HPDE6-E6E7 (cell line): ENCODE measurements around the gene PUM1.
"Not testable (repeated sequence)": the region's sequence is repeated elsewhere in the genome, so short reads cannot be mapped to it uniquely, and the experiment has no call there.

ENCODE experiments used
- DNase-seq: peaks from one replicate; pipeline ENCODE4 v3.0.0; 2011; ENCODE audit warnings: missing footprints; ENCODE audit errors: extremely low spot score

The PUM1 gene, protein sequence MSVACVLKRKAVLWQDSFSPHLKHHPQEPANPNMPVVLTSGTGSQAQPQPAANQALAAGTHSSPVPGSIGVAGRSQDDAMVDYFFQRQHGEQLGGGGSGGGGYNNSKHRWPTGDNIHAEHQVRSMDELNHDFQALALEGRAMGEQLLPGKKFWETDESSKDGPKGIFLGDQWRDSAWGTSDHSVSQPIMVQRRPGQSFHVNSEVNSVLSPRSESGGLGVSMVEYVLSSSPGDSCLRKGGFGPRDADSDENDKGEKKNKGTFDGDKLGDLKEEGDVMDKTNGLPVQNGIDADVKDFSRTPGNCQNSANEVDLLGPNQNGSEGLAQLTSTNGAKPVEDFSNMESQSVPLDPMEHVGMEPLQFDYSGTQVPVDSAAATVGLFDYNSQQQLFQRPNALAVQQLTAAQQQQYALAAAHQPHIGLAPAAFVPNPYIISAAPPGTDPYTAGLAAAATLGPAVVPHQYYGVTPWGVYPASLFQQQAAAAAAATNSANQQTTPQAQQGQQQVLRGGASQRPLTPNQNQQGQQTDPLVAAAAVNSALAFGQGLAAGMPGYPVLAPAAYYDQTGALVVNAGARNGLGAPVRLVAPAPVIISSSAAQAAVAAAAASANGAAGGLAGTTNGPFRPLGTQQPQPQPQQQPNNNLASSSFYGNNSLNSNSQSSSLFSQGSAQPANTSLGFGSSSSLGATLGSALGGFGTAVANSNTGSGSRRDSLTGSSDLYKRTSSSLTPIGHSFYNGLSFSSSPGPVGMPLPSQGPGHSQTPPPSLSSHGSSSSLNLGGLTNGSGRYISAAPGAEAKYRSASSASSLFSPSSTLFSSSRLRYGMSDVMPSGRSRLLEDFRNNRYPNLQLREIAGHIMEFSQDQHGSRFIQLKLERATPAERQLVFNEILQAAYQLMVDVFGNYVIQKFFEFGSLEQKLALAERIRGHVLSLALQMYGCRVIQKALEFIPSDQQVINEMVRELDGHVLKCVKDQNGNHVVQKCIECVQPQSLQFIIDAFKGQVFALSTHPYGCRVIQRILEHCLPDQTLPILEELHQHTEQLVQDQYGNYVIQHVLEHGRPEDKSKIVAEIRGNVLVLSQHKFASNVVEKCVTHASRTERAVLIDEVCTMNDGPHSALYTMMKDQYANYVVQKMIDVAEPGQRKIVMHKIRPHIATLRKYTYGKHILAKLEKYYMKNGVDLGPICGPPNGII

GRCh38 chr1:31065310-31066217 is at the start of gene PUM1:
Gene PUM1, minus strand, starts transcription at chr1:31065717. Its CDS starts 6,151 bp downstream, at chr1:31059566.
- DNase-seq, result peak; percentile 95

DNA sequence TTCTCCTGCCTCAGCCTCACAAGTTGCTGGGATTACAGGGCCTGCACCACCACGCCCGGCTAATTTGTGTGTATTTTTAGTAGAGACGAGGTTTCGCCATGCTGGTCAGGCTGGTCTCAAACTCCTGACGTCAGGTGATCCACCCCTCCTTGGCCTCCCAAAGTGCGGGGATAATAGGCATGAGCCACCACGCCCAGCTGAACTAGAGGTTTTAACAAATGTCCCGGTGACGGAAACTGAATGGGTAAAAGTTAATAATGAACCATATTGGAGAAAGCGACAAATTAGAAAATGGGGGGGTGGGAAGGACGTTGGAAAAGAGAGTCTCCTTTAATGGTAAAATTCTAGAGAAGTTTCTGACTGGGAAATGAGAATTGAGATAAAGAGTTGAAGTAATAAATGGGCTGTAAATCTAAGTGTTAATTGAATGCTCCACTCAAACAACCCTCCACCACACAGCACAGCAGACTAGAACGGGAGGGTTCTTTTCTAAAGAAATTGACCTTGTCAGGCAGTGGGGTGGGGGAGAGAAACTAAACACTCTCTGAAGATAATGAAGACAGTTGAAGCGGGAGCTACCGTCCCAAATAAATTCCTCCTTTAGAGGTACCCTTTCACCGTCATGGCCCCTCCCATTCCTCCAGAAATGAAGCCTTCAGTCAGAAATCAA is 46.9 kb upstream of the PUM1 start:
- no peak for DNase-seq

DNA sequence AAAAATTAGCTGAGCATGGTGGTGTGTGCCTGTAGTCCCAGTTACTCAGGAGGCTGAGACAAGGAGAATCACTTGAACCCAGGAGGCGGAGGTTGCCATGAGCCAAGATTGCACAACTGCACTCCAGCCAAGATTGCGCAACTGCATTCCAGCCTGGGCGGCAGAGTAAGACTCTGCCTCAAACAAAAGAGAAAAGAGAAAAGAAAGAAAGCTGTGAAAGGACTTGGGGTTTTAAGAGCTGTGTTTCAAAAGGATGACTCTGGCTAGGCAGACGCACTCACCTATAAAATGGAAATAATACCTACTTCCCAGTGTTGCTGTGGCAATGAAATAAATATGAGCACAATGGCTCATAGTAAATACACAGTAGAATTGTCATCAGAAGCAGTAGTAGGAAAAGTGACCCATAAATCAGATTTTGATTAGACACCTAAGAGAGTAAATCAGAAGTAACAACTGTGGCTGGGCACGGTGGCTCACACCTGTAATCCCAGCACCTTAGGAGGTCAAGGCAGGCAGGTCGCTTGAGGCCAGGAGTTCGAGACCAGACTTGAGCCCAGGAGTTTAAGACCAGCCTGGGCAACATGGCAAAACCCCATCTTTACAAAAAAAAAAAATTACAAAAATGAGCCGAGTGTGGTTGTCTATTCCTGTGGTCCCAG is 45.9 kb upstream of the PUM1 start:
- DNase-seq, result no peak

DNA sequence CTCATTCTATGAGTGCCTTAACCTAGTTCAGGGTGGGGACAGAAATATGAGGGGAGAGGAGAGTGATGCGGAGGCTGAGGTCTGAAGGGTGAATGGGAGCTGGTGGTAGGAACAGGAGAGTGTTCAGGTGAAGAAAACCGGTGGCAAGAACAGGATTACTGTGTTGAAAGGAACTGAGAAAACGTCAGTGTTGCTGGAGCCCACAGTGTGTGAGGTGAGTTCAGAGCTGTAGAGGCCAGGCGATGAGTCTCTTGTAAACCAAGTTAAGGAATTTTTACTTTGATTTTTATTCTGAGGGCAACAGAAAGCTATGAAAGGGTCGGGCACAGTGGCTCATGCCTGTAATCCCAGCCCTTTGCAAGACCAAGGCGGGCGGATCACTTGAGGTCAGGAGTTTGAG is 45.3 kb upstream of the PUM1 start:
- DNase-seq, result no peak

GRCh38 chr1:31108861-31109260 is 43.3 kb upstream of the PUM1 start:
- DNase-seq, result no peak

DNA sequence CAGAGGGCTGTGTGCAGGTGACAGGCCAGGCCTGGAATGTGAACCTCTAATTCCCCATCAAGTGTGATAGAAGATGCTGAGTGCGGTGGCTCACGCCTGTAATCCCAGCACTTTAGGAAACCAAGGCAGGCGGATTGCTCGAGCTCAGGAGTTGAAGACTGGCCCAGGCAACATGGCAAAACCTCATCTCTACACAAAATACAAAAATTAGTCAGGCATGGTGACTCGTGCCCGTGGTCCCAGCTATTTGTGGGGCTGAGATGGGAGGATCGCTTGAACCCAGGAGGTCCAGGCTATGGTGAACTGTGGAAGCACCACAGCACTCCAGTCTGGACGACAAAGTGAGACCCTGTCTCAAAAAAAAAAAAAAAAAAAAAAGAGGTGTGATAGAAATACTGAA is 40.1 kb upstream of the PUM1 start:
- DNase-seq, result no peak

DNA sequence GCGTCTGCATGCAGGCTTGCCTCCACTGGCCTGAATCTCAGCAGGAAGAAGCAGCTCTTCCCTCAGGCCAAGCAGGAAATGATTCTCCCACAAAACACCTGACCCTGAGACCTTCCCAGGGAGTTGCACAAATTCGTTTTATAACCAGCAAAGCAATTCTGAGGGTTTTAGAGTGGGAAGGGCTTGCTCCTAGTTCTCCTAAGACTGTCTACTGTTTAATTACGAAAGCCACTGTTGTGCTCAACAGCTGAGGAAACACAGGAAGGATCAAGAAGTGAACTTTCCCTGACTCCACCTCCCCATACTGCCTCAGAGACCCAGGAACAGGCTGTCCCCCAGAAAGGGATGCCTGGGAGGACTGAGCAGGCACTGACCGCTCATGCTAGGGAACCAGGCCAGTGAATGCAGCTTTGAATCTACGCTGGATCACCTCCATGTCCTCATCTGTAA is 37.0 kb upstream of the PUM1 start:
- peak; percentile 65 for DNase-seq

DNA sequence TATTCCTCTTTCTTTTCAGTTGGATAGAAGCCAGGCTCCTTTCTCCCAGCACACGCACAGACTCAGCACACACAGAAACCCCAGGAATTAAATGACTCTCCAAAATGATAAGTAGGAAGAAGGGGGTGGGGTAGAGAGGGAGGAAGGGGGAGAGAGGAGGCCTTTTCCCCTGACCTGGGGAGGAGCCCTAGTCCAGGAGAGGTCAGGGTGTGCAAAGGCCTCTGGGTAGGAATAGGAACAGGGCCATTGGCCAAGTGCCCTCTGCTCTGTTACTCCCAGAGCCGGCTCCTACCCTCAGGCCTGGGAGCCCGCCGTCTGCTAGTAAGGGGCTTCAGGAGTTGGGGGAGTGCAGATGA is 35.6 kb upstream of the PUM1 start:
- no peak for DNase-seq

GRCh38 chr1:31099293-31100032 is 33.9 kb upstream of the PUM1 start:
- DNase-seq, result no peak

GRCh38 chr1:31095985-31096384 is 30.5 kb upstream of the PUM1 start:
- no peak for DNase-seq

DNA sequence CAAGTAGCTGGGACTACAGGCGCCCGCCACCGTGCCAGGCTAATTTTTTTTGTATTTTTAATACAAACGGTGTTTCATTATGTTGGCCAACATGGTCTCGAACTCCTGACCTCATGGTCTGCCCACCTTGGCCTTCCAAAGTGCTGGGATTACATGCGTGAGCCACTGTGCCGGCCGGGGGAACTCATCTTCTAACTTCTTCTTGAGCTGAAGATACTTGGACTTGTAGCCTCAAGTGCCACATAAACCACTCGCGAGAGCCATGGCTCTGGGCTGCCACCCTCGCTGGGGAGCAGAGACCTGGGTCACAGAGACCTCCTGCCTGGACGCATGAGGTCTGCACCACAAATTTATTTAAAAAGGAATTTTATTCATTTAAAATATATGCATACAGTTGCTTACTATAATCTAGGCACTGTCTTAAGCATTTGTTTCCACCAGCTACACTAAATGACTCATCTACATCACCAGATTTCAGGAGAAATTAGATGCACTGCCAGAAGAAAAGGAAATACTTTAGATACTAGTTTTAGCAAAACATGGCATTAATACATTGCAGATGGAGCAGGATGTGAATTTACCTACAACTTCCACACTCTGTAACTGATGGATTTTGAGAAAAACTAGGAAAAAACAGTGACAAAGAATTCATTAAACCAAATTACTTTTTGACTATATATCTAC is 29.9 kb upstream of the PUM1 start:
- no peak for DNase-seq

DNA sequence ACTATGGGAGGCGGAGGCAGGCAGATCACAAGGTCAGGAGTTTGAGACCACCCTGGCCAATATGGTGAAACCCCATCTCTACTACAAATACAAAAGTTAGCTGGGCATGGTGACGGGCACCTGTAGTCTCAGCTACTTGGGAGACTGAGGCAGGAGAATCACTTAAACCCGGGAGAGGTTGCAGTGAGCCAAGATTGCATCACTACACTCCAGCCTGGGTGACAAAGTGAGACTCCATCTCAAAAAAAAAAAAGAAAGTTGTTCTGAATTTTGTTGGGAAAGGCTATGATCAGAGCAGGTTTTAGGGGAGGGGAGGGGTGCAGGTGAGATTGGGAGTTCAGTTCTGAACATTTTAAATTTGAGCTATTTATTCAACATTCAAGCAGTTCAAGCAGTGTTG is 22.6 kb upstream of the PUM1 start:
- not testable (repeated sequence) for DNase-seq

- DNase-seq, result no peak
Measured at GRCh38 chr1:31084782-31085569, 19.5 kb upstream of the PUM1 start.

DNA sequence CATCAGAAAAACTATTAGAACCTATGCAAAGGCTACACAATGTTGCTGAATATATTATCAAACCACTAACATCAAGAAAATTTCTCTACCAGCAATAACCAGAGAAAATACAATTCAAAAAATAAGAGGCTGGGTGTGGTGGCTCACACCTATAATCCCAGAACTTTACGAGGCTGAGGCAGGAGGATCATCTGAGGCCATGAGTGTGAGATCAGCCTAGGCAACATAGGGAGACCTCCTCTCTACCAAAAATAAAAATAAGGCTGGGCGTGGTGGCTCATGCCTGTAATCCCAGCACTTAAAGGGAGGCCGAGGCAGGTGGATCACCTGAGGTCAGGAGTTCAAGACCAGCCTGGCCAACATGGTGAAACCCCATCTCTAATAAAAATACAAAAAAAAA is 16.9 kb upstream of the PUM1 start:
- DNase-seq, result no peak

GRCh38 chr1:31073044-31073443 is 7.5 kb upstream of the PUM1 start:
- no peak for DNase-seq

- no peak for DNase-seq
Measured at GRCh38 chr1:31072304-31072746, 6.8 kb upstream of the PUM1 start.

DNA sequence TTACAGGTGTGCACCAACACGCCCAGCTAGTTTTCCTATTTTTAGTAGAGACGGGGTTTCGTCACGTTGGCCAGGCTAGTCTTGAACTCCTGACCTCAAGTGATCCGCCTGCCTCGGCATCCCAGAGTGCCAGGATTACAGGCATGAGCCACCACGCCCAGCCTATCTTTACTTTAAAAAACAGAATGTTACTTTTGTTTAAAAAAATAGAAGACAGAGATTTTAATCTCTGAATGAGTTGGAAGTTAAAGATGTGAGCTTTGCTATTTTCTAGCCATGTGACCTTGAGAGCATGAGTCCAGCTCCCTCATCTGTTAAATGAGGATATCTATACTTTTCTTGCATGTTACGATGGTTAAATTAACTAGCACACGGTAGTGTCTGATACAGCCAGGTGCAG is 3.9 kb upstream of the PUM1 start:
- no peak for DNase-seq
